Measurements from ENCODE around the gene FOXO1.

- TF ChIP-seq EZH2 (IDR thresholded peaks at IDR 0.05; ENCODE audit: borderline replicate concordance, low read depth, low read length, severe bottlenecking) (no peak), CTCF (IDR thresholded peaks at IDR 0.05; ENCODE audit: borderline replicate concordance, extremely low read depth, low read length, poor library complexity, severe bottlenecking) (no peak)
Observed at GRCh38 chr13:40518481-40518882, 148.0 kb downstream of the FOXO1 start.

Measured in DND-41 (cell line).